Ecto neural progenitor cell (in vitro differentiated cells): Measurements from ENCODE around the gene TRIM33.

ENCODE experiments used
- DNase-seq: peaks from one replicate; pipeline ENCODE4 v3.0.0-alpha.2; 2018; ENCODE audit warnings: low spot score

TRIM33 gene

GRCh38 chr1:114511032-114511785, at the start of gene TRIM33:
Gene TRIM33 (minus strand): TSS chr1:114511203. CDS start chr1:114511076, 127 bp downstream.
- peak; percentile 94 for DNase-seq

- DNase-seq: no peak
These were observed 48.4 kb upstream of the TRIM33 start for GRCh38 chr1:114559356-114559755.

DNA sequence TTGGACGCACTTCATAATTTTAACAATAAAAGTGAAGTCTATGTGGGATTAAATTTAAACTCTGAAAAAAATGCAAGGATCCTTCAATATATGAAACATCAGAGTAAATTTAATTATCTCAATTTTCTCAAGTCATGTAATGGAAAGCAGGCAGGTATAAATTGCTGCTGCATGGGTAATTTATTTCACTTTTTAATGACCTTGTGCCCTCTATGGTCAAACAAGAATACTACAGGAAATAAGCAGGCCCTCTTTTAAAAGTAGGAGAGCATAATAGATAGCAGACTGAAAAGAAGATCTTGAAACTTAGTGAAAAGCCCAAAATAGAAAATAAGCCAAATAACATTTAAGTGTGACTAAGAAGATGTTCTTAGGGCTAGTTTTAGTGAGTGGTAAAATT, 47.5 kb upstream of the TRIM33 start:
- no peak for DNase-seq

DNA sequence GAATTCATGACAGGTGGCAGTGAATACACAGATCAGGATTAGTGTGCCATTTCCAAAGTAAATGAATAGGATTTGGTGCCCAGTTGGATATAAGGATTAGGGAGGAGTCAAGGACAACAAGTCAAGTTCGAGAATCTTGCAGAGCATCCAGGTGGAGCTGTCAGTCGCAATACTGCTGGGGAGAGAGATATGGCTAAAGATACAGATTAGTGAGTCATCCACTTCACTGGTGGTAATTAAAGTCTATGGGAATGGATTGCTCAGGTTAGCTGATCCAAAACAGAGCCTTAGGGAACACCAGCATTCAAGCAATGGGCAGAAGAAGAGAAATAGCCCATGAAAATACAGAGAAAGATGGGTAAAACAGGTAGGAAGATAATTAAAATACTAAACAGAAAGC, 43.6 kb upstream of the TRIM33 start:
- no peak for DNase-seq

- no peak for DNase-seq
These were observed 41.2 kb upstream of the TRIM33 start for GRCh38 chr1:114552106-114552639.

GRCh38 chr1:114551400-114551799, 40.4 kb upstream of the TRIM33 start:
- DNase-seq: no peak

- no peak for DNase-seq
These were observed 39.3 kb upstream of the TRIM33 start for GRCh38 chr1:114550336-114550735.

DNA sequence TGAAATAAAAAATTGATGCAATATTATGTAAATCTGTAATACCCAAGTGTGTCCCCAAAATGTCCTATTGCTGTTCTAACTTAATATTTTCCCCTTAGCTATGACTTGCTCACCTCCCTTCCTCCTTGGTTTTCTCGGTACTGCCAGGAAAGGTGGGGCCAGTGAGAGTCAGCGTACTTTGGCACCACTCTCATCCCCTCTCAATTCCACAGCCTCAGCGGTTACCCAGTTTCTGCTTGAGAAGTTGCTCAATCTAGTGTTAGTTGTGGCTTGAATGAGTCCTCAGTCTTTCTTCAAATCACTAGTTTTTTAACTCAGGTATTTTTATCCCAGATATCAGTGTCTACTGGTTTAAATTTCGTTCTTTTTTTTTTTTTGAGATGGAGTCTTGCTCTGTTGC, 38.1 kb upstream of the TRIM33 start:
- no peak for DNase-seq

GRCh38 chr1:114547076-114547475, 36.1 kb upstream of the TRIM33 start:
- no peak for DNase-seq

DNA sequence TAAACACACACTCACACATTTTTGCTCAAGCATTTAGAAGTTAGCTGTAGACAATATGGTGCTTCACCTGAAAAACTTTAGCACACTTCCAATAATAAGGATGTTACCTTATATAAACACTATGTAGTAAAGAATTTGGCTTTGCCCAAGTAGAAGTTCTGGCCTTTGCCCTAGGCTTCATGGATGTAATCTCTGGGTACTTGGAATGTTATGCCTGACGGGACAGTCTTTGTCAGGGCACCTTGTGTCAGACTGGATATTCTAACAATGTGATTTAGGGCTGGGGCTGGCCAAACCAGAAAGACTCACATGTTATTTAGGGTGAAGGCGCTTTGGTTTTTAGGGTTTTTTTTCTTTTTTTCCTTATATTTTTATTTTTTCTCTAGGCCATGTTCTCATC, 34.8 kb upstream of the TRIM33 start:
- DNase-seq: no peak

DNA sequence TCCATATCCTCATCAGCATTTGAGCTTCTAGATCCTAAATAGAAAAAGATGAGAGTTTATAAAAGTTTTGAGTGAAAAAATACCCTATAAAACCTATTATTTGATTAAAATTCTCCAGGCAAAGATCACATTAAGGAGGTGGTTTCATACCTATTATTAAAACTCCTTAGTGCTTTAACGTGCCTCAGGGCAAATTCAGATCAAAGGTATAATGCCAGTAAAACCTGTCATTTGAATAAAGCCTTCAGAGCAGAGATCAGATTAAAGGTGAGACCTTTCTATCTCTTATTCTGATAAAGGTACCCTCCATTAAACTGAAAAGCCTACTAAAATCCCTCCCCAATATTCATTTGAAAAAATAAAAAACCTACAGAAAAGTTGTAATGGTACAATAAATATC, 34.3 kb upstream of the TRIM33 start:
- no peak for DNase-seq

DNA sequence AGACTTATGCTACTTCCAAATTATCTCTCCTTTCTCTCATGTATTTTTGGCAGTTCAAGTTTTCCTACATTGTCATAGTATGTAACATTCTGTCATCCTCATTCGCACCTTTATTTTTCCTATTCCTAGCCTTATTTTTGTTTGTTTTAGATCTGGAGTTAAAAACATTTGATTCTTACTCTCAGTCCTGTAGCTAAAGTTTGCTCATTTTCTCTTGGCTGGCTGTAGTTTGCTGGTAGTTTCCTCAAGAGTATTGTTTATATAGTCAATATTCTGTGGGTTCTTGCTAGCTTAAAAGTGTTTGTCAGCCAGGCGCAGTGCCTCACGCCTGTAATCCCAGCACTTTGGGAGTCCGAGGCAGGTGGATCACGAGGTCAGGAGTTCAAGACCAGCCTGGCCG, 29.8 kb upstream of the TRIM33 start:
- no peak for DNase-seq

DNA sequence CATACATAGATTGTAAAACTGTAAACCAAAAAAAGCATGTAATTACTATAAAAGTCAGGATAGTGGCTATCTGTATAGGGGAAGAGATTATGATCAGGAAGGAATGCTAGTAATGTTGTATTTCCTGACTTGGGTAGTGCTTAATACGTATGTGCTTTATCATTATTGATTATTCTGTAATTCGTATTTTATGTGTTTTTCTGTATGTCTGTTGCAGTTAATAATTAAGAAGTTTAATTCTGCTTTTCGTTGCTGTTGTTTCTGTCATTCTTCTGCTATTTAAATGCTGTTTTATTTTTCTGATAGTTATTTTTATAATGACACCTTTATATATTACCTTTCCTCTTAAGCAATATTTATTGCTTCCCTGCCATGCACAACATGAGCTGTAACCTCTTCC, 29.3 kb upstream of the TRIM33 start:
- DNase-seq: no peak

GRCh38 chr1:114536043-114536442, 25.0 kb upstream of the TRIM33 start:
- DNase-seq: no peak

DNA sequence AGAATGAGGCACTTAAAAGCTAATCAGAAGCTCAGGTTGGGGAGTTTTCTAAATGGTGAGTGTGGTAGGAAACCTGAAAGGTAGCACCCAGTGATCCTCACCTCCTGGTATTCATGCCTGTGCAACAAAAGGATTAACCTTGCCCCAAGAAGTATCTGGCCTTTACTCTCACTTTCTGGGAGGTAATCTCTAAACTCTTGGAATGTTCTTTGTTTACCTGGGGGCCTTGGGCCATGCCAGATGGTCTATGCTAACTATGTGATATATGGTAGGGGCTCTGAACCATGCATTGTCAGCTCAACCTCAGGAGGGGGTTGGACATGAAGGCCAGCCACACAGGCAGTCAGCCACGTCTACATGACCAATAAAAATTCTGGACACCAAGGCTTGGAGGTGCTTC, 24.4 kb upstream of the TRIM33 start:
- DNase-seq: no peak

DNA sequence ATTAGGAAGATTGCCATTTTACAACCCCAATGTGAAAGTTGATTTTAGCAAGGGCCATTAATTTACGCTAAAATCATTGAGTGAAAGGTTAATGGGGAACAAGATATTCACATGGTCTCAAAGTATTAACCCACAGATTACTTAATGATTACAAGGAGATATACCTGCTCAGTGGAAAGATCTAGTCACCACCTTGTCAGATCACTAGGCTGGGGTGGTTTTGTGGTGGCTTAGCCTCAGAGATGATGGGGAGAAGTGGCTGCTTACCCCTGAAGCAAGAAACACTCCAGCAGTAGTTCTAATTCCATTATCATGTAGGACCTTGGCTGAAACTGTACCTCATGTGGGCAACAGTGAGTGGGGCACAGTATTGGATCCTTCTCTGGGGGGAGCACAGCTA, 20.1 kb upstream of the TRIM33 start:
- DNase-seq: no peak

DNA sequence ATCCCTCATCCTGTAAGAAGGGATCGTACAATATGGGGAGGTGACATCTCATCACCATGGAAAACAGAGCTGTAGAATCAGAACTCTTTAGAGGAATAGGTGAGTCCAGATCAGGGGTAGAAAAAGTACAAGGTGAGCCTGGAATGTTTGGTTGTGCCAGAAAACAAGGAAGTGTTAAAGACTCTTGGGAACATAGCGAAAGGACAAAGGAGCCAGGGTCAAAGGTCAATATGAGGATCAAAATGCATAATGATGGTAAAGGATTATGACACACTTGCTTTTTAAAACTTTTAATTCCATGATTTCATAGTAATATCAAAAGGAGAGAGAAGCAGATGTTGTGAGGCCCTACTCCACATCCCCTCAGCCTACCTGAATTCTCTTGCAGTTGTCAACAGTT, 19.2 kb upstream of the TRIM33 start:
- no peak for DNase-seq

DNA sequence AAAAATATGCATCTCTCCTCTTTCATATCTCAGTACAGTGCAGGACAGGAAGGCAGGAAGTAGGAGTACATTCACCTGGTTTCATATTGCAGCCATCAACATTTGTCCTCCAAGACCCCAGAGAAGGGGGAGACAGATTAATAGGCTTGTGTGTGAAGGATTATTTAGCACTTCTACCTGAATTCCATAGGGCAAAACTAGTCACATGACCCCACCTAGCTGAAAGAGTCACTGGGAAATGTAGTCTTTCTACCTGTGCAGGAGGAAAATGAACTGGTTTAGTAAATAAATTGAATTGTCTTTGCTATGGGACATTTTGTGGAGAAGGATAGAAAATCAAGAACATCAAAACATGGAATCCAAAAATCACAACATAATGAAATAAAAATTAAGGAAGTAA, 13.9 kb upstream of the TRIM33 start:
- DNase-seq: no peak

DNA sequence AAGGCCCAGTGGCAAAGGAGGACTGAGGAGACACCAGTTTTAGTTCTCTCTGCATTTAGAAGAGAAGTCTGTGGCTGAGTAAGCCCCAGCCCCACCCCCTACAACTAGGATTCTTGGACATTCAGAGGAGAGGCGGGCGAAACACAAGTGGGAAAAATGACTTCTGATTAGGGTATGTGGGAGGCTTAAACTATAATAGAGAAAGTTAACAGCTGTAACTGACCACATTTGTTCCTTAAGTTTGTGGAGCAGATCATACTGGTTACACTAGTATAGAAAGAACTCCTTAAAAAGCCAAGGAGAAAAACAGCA, 11.2 kb upstream of the TRIM33 start:
- no peak for DNase-seq

DNA sequence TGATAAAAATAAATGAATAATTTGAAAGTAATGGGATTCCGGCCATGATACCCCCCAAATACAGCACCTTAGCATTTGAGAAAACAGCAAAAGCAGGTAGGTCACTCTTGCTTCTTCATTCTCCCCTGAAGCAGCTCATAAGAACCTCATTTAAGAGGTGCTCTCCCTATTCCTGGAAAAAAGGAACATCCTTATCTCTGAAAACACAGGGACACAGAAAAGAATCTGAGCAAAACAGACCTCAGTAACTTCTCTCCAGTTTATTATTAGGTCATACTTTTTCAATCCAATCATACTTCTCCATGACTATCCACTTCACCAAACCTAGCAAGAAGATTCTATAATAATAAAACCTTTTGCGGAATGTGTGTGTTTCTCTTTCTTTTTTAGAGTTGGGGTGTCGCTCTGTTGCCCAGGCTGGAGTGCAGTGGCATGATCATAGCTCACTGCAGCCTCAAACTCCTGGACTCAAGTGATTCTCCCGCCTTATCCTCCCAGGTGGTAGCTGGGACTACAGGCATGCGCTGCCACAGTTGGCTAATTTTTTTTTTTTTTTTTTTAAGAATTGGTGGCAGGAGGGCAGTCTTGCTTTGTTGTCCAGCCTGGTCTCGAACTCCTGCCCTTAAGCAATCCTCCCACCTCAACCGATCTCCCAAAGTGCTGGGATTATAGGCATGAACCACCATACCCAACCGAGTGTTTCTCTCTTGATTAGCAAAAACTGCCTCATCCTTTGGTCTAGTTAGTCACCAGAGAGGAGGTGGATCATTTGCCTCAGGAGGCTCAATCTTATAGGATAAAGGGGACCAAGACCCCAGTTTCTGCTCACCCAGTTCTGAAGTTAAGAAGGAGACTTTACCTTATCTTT, 10.6 kb upstream of the TRIM33 start:
- DNase-seq: no peak

DNA sequence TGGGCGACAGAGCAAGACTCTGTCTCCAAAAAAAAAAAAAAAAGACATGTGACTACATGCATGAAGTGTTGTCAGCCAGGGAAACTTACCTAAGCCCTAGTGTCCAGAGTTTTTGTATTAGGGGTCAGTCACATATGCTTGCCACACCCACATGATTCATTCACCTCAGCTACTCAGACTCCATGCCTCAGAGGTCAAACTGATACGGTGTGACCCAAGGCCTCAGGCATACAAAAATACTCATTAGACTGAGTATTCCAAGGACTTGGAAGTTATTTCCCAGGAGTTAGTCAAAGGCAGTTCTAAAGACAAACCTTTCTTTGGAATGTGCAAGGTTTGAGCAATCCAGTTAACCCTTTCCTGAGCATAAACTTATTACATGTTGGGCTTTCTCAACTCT, 6.3 kb upstream of the TRIM33 start:
- DNase-seq: no peak

DNA sequence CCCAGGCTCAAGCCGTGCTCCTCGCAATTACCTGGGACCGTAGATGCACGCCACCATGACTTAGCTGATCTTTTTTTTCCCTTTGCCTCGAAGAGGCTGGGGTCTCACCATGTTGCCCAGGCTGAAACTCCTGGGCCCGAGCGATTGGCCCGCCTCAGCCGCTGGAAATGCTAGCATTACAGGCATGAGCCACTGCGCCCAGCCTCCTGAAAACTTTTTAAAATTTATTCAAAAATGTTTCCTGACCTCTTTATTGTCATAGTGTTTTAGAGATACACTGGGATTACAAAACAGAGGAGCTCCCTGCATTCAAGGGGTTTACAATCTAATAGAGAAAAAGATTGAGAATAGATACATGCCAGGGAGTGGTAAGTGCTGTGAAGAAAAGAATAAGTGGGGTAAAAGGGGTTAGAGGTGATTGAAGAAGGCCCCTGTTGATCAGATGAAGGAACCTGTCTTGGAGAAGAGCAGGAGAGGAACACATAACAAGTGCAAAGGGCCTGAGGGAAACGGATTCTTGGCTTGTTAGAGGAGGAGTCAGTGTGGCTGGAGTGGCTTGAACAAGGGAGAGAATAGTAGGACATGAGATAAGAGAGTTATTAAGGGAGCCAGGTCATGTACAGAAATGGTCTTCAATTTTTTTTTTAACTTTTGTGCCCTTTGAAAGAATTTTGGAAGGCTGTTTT, 1.7 kb upstream of the TRIM33 start:
- DNase-seq: no peak
